ENCODE measurements around the gene SMAD9.

Gene SMAD9

GRCh38 chr13:36848199-36848982 is 71.6 kb downstream of the SMAD9 start:
- H3K4me1 ChIP-seq (ENCODE audit: insufficient read depth, low read length, poor library complexity, severe bottlenecking) = no peaks in the 10 kb centered on the region
- H3K27me3 ChIP-seq (ENCODE audit: insufficient read depth, low read length, poor library complexity, severe bottlenecking) = no peaks in the 10 kb centered on the region
- H3K4me3 ChIP-seq (ENCODE audit: low read length, poor library complexity, severe bottlenecking) = no peak overlapping the region
- no peaks in the 10 kb centered on the region for H3K36me3 ChIP-seq (ENCODE audit: insufficient read depth, low read length)
- H3F3A ChIP-seq (ENCODE audit: low read depth) = no peaks in the 10 kb centered on the region
- H3K9me2 ChIP-seq (replicated peaks; ENCODE audit: low read depth, low read length) = no peaks in the 10 kb centered on the region
- no peaks in the 10 kb centered on the region for H3K9me3 ChIP-seq (ENCODE audit: insufficient read depth, low read depth, low read length)
- H3K4me2 ChIP-seq (ENCODE audit: low read depth, low read length, poor library complexity, severe bottlenecking) = no peak overlapping the region
- no peaks in the 10 kb centered on the region for H4K20me1 ChIP-seq (ENCODE audit: insufficient read depth, low read length, poor library complexity, severe bottlenecking)
- H2AFZ ChIP-seq (ENCODE audit: low read length) = no peak overlapping the region
- no peak overlapping the region for H3K9ac ChIP-seq (ENCODE audit: low read depth, low read length, poor library complexity, severe bottlenecking)
- TF ChIP-seq CTCF (conservative IDR thresholded peaks at IDR 0.05; ENCODE audit: low read length) (peak; percentile 49), EZH2phosphoT487 (IDR thresholded peaks at IDR 0.05; ENCODE audit: borderline replicate concordance) (no peak)
- no peaks in the 10 kb centered on the region for H3K79me2 ChIP-seq (ENCODE audit: insufficient read depth, low read length)

GRCh38 chr13:36847606-36848005 is 72.4 kb downstream of the SMAD9 start:
- Histone ChIP-seq H3K9me2 (replicated peaks; ENCODE audit: low read depth, low read length) (no peaks in the 10 kb centered on the region), H3K4me1 (ENCODE audit: insufficient read depth, low read length, poor library complexity, severe bottlenecking) (no peaks in the 10 kb centered on the region), H3K4me2 (ENCODE audit: low read depth, low read length, poor library complexity, severe bottlenecking) (no peak overlapping the region), H4K20me1 (ENCODE audit: insufficient read depth, low read length, poor library complexity, severe bottlenecking) (no peaks in the 10 kb centered on the region), H3K36me3 (ENCODE audit: insufficient read depth, low read length) (no peaks in the 10 kb centered on the region), H3F3A (ENCODE audit: low read depth) (no peaks in the 10 kb centered on the region), H3K27me3 (ENCODE audit: insufficient read depth, low read length, poor library complexity, severe bottlenecking) (no peaks in the 10 kb centered on the region), H3K9me3 (ENCODE audit: insufficient read depth, low read depth, low read length) (no peaks in the 10 kb centered on the region), H3K79me2 (ENCODE audit: insufficient read depth, low read length) (no peaks in the 10 kb centered on the region), H3K9ac (ENCODE audit: low read depth, low read length, poor library complexity, severe bottlenecking) (no peak overlapping the region), H2AFZ (ENCODE audit: low read length) (no peak overlapping the region), H3K4me3 (ENCODE audit: low read length, poor library complexity, severe bottlenecking) (no peak overlapping the region)
- TF ChIP-seq CTCF (conservative IDR thresholded peaks at IDR 0.05; ENCODE audit: low read length) = no peak
- TF ChIP-seq EZH2phosphoT487 (IDR thresholded peaks at IDR 0.05; ENCODE audit: borderline replicate concordance) = no peak

GRCh38 chr13:36841391-36841790 is 78.6 kb downstream of the SMAD9 start:
- TF ChIP-seq CTCF (conservative IDR thresholded peaks at IDR 0.05; ENCODE audit: low read length) (peak; percentile 53), EZH2phosphoT487 (IDR thresholded peaks at IDR 0.05; ENCODE audit: borderline replicate concordance) (no peak)
- Histone ChIP-seq H3K9me3 (ENCODE audit: insufficient read depth, low read depth, low read length) (no peaks in the 10 kb centered on the region), H3K4me2 (ENCODE audit: low read depth, low read length, poor library complexity, severe bottlenecking) (peak overlapping the region; percentile 59), H4K20me1 (ENCODE audit: insufficient read depth, low read length, poor library complexity, severe bottlenecking) (no peaks in the 10 kb centered on the region), H3F3A (ENCODE audit: low read depth) (no peaks in the 10 kb centered on the region), H3K79me2 (ENCODE audit: insufficient read depth, low read length) (no peaks in the 10 kb centered on the region), H2AFZ (ENCODE audit: low read length) (no peak overlapping the region), H3K9ac (ENCODE audit: low read depth, low read length, poor library complexity, severe bottlenecking) (no peak overlapping the region), H3K9me2 (replicated peaks; ENCODE audit: low read depth, low read length) (no peaks in the 10 kb centered on the region), H3K4me3 (ENCODE audit: low read length, poor library complexity, severe bottlenecking) (no peak overlapping the region), H3K36me3 (ENCODE audit: insufficient read depth, low read length) (no peaks in the 10 kb centered on the region), H3K4me1 (ENCODE audit: insufficient read depth, low read length, poor library complexity, severe bottlenecking) (peaks cover 23% of the 10 kb centered on the region), H3K27me3 (ENCODE audit: insufficient read depth, low read length, poor library complexity, severe bottlenecking) (no peaks in the 10 kb centered on the region)
